DMS79 treated with DMSO at 0.1 percent for 48 hours (cell line): Measurements from ENCODE around the gene TRPM5.

Experiments
- DNase-seq: peaks from one replicate; lab custom pipeline; 2025; lab: John Stamatoyannopoulos, UW

TRPM5 gene

DNA sequence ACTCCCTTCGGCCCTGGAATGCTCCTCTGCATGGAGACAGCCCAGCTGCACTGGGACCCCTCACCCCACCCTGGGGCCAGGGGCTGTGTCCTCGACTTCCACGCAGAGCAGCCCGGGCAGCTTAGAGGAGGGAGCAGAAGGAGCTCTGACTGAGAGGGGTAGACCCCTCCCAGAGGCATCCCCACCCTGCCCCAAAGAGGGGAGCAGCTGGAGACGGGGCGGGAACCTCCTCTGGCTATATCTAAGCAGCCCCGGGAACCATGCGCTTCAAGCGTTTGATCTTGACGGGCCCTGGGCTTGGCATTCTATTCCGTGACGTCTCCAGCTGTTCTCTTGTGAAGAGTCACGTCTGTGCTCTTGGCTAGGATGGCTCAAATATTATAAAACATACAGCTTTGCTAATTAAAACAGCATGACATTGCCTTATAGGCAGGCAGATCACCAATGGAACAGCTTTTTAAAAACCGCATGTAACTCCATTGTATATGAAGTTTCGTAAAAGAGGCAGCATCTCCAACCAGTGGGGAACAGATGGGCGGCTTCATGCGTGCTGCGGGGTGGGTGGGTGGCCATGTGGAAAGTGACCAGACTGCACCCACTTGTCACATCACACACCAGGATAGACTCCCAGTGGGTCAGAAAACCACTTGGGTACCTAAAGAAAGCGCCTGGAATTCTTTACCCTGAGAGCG lies 8.2 kb upstream of the TRPM5 start:
- DNase-seq = no peak

DNA sequence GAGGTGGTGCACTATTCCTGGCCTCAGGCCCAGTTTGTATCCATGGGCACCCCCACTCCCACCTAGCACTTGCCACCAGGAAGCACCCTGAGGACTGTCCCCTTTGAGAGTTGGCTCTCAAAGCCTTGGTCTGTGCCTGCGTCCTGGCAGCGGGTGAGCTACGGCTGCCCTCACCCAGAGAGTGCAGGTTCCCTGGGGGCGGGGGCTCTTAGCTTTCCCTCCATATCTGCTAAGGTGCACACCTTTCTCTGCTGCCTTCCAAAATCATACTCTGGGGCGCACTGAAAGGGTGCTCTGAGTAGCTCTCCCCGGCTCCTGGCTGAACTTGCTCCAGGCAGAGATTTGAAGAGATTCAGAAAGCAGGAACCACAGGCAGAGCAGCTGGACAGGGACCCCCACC lies 7.6 kb upstream of the TRPM5 start:
- no peak for DNase-seq

DNA sequence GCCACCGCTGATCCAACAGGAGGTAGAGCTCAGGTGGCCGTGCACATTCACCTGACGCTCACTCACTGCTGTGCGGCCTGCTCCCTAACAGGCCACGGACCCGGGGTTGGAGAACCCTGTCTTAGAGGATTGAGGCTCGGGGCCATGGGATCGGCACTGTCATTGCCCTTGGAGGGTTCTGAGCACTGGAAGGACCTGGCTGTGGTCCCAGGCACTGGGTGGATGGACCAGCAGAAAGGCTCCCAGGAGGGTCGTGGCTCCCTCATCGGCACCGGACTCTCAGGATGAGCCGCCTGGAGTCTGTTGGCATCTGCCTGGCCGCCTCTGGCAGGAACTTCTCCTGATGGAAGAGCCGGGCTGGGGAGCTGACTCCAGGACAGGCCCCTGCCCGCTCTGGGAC lies 7.0 kb upstream of the TRPM5 start:
- DNase-seq = no peak

DNA sequence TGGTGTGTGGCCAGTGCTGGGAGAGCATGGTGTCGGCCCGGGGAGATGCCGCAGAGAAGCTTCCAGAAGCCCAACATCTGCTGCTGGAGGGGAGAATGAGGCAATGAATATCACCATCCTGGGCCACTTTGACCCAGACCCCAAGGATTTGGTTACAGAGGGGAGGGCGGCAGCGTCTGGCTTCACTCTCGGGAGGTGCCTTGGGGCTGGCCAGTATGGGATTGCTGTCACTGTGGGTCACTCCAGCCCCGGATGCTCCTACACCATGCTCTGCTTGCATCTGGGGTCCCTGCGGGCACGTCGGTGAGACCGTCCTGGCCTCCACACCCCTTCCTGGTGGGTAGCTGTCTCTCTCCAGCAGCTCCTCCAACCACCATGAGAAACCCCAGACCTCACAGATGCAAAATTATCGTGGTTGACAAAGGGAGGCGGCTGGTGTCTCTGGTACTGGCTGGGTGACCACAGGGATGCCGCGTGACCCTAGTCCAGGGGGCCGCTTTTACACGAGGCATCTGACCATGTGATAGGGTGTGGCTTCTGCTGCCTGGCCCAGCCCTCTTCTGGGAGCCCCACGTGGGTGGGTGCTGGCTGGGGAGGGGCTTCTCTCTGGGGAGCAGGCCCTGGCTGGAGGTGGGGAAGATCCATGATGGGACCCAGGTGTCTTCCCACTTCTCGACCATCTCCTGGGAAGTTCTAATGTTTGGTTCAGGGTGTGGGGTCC lies 6.2 kb upstream of the TRPM5 start:
- DNase-seq = no peak

DNA sequence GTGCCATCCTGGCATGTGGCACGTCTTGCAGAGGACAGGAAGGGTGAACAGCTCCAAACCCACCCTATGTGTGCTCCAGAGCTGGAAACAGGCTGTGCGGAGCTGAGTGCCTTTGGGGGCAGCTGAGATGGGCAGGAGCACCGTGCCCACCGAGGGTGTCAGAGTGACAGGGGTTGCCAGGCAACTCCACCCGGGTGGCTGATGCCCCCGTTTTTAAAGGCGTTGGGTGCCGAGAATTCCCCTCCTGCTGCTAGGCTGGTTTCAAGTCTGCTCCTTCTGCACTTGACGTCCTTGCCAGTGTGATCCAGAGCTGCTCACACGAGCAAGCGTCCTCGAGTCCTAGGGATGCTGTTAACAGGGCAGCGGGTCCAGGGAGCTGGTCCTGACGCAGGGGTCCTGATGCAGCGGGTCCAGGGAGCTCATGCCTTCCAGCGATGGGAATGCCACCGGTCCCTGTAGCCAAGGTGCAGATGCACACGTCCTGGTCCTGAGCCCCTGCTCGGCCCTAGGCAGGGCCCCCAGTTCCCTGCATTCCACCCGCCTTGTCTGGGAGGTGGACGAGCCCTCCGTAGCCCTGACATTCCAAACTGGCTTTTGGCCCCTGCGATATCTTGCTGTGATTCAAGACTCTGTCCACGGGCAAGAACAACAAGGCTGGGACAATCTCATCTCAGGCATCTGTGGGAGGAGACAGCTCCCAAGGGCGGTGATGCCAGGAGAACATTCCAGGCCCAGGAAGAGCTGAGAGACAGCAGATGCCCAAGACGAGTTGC lies 5.4 kb upstream of the TRPM5 start:
- no peak for DNase-seq

DNA sequence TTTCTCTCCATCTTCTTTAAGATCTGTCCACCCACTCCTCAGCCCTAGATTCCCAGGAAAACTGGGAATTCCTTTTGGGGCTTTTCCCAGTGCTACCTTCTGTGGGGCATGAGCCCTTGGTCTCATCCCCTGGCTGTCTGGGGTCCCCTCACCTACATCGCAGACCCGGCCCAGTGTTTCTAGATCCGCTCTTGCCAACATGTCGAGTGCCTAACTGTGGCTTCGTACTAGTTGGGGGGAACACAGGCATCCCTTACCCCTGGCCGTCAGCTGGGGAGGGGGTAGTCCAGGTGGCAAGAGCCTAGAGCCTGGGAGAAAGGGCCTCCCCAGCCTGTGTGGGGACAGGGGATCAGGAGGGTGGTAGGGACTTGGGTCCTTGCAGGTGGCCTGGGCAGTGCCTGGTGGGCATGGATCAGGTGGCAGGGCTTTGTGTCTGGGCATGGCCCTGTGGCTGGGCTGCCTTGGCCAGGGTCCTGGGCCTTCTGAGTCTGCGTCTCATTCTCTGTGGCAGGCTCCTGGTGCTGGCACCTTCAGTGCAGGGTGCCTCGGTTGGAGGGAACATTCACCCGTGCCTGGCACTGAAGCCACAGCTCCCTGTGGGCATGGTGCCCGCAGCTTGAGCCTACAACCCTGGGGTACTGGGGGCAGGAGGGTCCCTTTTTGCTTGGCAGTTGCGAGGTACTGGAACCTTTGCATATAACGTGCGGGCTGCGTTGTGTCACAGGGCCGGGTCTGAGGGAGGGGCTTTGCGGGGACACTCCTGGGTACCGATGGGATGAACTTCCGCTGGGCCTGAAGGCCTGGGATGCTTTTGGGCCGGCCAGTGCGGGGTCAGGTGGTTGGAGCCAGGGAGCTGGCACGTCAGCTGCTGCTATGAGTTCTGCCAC lies 4.6 kb upstream of the TRPM5 start:
- DNase-seq = no peak

DNA sequence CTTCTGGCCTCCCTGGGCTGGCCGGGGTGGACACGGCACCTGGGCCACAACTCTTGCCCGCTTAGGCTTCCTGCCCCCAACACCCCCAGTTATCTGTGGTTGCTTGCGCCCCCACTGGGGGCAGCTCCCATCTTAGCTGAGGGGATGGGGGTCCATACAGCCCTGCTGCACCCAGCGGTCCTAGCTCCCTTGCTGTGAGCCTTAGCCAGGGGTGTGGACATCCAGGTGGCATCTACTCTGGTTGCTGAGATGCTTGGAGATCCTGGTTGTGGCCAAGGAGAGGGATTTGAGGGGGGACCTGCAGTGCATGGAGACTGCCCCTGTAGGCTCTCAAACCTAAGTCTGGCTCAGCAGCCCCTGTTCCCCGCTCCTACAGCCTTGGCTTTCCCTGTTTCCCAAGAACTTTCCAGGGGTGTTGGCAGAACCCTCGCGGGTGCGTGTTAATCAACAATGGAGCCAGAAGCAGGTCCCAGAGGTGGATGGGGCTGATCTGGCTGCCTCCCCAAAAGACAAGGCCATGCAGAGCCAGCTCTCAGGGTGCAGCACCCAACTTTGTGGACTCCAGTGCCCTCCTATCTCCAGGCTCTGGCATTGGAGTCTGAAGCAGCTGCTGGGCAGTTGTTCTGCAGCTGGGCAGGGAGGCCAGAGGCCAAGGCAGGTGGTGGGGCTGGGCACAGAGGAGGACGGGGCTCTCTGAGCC lies 3.8 kb upstream of the TRPM5 start:
- no peak for DNase-seq

DNA sequence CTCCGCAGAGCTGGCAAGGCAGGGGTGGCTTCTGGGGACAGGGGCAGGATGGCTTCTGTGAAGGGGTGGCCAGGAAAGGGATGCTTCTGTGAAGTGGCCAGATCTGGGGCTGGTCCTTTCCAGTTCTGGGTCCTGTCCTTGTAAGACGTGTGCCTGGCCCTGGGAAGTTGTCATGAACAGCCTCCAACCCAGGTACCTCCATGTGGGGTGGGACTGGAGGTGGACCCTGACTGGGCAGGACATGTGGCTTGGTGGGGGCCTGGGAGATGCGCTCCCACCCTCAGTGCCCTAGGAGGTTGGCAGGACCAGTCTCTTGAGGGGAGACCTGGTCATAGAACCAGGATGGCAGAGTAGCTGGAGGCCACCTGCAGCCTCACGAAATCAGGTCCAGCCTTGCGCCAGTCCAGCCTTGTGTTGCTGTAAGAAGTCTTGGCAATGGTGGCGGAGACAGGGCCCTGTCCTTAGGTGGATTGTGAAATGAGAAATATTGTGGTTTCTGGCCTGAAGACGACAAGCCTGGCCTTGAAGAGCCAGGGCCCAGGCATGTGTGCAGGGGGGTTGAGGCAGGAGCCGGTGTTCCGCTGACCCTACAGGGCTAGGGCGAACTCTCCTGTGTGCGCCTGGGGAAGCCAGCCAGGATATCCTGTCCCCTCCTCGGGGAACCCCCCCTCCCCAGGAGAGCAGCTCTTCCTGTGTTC lies 3.1 kb upstream of the TRPM5 start:
- DNase-seq = no peak

DNA sequence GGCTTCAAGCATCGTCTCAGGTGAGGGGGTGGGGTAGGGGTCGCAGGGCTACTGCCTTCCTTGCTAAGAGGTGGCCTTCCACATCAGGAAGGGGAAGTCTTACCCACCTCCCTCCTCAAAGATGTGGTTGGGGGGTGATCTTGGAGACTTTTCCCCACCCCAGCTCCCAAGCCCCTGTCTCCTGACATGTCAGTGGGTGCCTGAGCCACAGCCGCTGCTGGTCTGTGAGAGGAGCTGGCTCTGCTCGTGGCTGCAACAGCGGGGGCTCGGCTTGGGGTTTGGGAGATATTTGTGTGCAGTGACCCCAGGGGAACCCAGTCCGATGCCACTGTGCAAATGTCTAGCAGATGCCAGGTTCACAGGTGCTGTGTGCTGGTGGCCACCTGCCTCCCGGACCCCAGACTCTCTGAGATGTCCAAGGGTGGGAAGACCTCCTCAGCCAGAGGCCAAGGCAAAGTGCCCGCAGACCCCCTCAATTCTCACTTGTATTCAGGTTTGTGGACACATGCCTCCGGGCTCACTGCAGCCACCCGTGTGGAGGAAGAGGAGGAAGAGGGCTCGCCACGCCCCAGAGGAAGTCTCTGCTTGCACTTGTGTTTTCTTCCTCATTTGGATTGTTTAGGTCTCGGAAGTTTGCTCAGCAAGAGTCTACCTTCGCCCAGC lies 2.4 kb upstream of the TRPM5 start:
- DNase-seq = no peak

DNA sequence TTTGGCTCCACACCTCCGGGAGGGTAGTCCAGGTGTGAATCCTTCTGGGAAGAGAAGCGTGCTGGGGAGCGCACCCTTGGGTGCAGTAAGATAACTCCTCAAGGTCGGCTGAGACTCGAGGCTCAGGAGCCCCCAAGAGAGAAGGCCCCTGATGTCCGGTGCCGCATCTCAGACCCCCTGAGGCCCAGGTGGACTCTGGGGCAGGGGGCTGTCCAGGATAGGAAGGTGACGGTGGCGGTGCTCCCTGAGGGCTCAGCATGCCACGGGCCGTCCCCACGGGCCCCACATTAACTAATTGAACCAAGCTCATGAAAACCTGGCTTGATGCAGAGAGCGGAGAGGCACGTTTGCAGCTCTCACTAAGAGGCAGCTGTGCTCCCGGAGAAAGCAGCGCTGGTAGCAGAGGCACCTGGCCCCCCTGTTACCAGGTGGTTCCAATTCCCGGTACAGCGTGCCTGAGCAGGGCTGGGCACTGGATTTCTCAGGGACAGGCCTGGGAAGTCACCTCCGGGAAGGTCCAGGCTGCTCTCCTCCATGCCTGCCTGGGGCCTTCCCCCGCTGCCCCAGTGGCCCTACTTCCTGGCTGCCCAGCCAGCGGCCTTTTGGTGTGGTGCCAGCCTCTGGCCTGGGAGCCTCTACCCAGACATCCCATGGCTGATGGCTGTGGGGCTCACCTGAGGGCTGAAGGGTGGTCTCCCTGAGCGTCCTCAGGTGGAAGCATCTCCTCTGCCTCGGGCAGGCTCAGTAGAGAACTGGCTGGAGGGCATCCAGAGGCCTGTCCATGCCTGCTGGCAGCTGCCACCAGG lies 1.6 kb upstream of the TRPM5 start:
- DNase-seq = no peak

DNA sequence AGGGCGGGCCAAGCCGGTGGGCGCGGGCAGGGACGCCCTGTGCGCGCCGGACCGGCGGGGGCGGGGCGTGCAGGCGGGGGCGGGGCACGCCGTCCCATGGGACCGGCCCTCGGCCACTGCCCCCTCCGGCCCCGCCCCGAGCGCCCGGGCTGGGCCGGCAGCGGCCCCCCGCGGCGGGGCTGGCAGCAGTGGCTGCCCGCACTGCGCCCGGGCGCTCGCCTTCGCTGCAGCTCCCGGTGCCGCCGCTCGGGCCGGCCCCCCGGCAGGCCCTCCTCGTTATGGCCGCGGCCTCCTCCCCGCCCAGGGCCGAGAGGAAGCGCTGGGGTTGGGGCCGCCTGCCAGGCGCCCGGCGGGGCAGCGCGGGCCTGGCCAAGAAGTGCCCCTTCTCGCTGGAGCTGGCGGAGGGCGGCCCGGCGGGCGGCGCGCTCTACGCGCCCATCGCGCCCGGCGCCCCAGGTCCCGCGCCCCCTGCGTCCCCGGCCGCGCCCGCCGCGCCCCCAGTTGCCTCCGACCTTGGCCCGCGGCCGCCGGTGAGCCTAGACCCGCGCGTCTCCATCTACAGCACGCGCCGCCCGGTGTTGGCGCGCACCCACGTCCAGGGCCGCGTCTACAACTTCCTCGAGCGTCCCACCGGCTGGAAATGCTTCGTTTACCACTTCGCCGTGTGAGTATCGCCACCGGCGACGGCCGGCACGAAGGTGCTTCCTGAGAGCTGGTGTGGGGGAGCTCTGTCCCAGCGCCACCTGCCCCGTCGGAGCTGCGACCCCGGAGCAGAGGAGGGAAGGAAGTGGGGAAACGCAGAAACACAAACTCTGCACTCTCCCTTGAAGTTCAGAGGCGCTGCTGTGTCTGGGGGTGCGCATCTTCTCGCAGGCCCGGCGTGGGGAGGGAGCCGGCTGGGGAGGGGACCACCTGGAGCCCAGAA lies 769 bp upstream of the TRPM5 start, which contains the start of gene KCNQ1:
TSS of gene KCNQ1 (plus strand) at position 188 of the 925 bp plus-strand sequence. CDS start at position 279, 91 bp downstream.
- no peak for DNase-seq

DNA sequence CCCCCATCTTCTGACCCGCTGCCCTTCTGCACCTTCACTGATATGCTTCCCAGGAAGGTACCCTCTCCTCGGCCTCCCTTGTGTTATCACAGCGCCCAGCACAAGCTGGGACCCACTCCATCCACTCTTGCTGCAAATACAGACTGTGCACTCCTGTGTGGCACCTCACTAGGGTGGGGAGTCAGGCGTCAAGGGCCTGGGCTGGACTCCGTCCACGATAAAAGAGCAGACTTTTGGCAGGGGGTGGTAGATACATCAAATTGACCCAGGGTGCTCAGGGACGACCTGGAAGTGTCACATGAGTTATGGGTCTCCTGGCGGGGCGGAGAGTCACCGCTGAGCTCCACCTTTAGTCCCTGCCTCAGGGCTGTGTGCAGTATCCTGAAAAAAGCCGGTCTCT lies 908 bp downstream of the TRPM5 start:
- DNase-seq = no peak

DNA sequence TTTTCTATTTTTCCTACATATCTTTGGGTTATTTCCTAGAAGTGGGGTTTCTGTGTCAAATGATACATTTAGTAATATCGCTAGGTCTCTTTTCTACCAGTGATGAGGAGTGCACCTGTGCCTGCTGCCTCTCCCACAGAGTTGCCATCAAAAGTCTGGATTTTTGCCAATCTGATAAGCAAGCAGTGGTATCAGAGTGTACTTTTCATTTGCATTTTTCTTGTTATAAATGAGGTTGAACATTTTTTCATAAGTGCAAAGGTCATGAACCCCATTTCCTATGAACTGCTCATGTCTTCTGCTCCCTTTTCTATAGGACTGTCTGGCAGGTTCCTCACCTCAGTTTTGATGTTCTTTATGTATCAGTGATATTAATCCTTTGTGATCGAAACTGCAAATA lies 1.7 kb downstream of the TRPM5 start:
- no peak for DNase-seq

DNA sequence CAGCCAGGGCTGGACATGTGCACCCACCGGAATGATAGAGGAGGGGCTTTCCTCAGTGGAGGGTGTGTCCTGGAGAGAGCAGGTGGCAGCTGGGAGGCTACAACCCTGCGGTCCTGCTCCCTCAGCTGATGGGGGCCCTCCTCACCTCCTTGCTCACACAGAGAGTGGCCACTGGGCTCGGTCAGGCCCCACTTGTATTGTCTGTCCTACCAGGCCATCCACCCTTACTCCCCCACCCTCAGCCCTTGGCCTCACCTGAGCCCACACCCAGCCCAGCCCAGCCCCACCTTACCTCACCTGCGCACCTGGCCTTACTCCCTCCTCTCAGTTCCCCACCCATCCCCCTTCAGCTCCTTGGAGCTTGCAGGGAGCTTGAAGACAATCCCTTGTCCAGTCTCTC lies 3.1 kb downstream of the TRPM5 start:
- no peak for DNase-seq

DNA sequence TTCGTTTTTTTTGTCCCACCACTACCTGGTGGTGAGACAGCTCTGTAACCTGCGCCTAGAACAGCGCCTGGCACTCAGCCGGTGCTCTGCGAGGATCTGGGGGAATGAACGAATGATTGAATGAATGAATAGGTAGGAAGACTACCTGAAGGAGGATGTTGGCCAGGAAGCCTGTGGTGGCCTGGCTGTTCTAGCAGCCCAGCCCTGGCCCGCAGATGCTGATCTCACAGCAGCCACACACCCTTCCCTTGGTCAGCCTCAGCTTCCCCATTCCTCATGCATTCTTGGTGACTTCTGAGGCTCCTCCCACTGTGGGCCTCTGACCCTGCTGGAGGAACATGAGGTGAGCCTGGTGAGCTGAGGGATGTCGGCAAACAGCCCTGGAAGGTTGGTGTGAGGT lies 3.7 kb downstream of the TRPM5 start:
- DNase-seq = no peak

DNA sequence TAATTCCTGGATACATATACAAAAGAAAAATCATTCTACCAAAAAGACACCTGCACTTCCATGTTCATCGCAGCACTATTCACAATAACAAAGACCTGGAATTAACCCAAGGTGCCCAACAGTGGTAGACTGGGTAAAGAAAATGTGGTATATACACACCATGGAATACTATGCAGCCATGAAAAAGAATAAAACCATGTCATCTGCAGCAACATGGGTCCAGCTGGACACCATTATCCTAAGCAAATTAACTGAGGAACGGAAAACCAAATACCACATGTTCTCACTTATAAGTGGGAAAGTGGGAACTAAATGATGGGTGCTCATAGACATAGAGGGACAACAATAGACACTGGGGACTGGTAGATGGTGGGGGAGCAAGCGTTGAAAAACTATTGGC lies 4.5 kb downstream of the TRPM5 start:
- DNase-seq = no peak

DNA sequence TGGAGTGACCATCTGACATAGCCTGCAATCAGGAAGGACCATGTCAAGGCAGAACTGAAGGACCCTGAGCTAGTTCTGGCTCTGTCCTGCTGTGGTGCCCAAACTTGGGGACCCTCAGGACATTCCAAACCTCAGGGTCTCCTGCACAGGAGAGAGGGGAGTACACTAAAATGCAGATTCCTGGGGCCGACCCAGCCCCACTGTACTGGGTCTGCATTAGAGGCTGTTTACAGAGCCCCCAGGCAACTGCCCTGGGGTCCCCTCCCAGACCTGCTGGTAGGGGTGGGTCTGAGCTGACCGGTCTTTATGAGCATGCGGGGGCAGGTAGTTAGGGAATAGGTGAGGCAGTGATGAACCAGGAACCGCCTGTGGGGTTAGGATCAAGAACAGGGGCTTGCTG lies 6.8 kb downstream of the TRPM5 start:
- no peak for DNase-seq

DNA sequence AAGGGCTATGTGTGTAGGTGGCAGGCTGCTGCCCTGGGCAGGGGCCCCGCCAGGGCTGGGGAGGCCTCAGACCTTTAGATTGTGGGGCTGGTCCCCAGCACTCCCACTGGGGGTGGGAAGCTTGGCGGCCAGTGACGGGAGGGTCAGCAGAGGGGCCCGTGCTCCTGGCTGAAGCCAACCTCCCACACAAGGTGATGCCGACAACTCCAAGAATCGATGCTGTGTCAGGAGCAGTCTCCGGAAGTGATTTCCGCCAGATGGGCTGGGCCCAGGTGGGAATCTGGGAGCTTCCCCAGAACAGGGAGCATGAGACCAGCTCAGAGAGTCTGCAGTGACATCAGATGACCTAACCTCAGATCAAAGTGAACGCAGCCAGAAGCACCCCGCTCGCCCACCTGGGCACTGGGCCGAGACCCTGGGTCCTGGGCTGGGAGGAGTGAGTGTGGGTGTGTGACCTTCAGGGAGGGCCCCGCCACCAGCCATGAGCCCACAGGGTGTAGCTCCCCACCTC lies 7.7 kb downstream of the TRPM5 start:
- no peak for DNase-seq
